Transverse colon (tissue), 4 donors: Measurements from ENCODE around the gene ARHGAP31.

Experiments used
- EP300 ChIP-seq: sonication (generic); formaldehyde crosslinking; IDR thresholded peaks from one replicate; pipeline ENCODE4 v1.6.1; 2017; ENCODE audit warnings: antibody characterized with exemption, low read depth
- POLR2A ChIP-seq: fragments of 450-650 bp; IDR thresholded peaks from one replicate; pipeline ENCODE4 v1.6.1; 2016; ENCODE audit warnings: antibody characterized with exemption, mild to moderate bottlenecking, moderate library complexity
- POLR2AphosphoS5 ChIP-seq, 3 donors: sonication (generic); formaldehyde crosslinking; IDR thresholded peaks; one replicate each; pipeline ENCODE4 v1.6.1; 2016; ENCODE audit warnings: antibody characterized with exemption in 3 of 3
- TF ChIP-seq, protein P1 (sequence below), 5 experiments: fragments of 200-600 bp in 3 of 5; fragments of 450-650 bp in 2 of 5; sonication (generic) in 3 of 5; IDR thresholded peaks; 1 replicate in 2 of 5; 2 replicates in 3 of 5; pipeline ENCODE4 v1.5.1; 2016 to 2017; ENCODE audit warnings: antibody characterized with exemption in 5 of 5, inconsistent platforms in 3 of 5, mild to moderate bottlenecking in 2 of 5, moderate library complexity in 1 of 5

DNA sequence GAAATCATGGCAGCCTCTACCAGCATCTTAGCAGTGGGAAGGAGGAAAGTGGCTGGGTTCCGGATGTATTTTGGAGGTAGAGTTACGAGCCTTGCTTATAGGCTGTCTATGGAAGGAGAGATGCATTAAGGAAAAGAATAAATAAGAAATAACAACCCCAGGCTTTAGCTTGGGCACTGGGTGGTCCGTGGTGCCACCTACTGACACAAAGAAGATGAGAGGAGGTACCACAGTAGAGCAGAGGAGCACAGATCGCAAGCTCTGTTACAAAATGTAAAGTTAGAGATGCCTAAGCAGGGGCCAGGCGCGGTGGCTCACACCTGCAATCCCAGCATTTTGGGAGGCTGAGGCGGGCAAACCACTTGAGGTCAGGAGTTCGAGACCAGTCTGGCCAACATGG, 94.4 kb downstream of the ARHGAP31 start:
- TF ChIP-seq, protein P1, sequence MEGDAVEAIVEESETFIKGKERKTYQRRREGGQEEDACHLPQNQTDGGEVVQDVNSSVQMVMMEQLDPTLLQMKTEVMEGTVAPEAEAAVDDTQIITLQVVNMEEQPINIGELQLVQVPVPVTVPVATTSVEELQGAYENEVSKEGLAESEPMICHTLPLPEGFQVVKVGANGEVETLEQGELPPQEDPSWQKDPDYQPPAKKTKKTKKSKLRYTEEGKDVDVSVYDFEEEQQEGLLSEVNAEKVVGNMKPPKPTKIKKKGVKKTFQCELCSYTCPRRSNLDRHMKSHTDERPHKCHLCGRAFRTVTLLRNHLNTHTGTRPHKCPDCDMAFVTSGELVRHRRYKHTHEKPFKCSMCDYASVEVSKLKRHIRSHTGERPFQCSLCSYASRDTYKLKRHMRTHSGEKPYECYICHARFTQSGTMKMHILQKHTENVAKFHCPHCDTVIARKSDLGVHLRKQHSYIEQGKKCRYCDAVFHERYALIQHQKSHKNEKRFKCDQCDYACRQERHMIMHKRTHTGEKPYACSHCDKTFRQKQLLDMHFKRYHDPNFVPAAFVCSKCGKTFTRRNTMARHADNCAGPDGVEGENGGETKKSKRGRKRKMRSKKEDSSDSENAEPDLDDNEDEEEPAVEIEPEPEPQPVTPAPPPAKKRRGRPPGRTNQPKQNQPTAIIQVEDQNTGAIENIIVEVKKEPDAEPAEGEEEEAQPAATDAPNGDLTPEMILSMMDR (IDR thresholded peaks at IDR 0.05), result peak in 2 of 5 experiments; percentile 15 to 28
- no peak for TF ChIP-seq POLR2A
- TF ChIP-seq EP300, result no peak
- no peak for TF ChIP-seq POLR2AphosphoS5 (IDR thresholded peaks at IDR 0.05)
